HG03378 (cell line): Measurements from ENCODE around the gene RFT1.

Experiments used
- ATAC-seq: cut with Tn5 transposase; IDR thresholded peaks from one replicate; pipeline ENCODE4 v1.9.1; 2021; ENCODE audit warnings: mild to moderate bottlenecking, moderate library complexity; ENCODE audit not compliant: unreplicated experiment

The RFT1 gene

GRCh38 chr3:53150247-53151085, 20.2 kb upstream of the RFT1 start:
- ATAC-seq = no peak

GRCh38 chr3:53149699-53150098, 19.5 kb upstream of the RFT1 start:
- no peak for ATAC-seq

GRCh38 chr3:53149006-53149690, 18.9 kb upstream of the RFT1 start:
- ATAC-seq = no peak

DNA sequence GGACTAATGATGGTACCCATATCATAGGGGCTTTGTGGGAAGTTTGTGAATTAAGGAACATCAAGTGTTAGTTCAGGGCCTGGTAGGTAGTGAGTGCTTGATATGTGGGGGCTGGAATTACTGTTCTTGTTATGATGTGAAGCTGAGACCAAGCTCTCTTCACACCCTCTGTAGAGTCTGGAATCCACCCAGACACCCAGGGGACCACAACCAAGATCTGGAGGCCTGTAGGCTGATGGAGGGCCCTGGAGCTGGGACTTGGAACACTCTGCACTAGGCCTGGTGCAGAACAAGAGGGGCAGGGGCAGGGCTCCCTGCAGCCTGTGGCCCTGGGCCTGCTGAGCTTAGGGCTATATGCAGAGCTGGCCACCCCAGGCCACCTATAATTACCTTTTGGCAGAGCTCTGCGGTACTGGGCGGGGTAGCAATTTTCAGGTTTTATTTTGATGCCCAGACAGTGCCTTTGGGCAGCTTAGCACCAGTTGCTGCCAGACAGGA, 17.7 kb upstream of the RFT1 start:
- ATAC-seq = no peak

DNA sequence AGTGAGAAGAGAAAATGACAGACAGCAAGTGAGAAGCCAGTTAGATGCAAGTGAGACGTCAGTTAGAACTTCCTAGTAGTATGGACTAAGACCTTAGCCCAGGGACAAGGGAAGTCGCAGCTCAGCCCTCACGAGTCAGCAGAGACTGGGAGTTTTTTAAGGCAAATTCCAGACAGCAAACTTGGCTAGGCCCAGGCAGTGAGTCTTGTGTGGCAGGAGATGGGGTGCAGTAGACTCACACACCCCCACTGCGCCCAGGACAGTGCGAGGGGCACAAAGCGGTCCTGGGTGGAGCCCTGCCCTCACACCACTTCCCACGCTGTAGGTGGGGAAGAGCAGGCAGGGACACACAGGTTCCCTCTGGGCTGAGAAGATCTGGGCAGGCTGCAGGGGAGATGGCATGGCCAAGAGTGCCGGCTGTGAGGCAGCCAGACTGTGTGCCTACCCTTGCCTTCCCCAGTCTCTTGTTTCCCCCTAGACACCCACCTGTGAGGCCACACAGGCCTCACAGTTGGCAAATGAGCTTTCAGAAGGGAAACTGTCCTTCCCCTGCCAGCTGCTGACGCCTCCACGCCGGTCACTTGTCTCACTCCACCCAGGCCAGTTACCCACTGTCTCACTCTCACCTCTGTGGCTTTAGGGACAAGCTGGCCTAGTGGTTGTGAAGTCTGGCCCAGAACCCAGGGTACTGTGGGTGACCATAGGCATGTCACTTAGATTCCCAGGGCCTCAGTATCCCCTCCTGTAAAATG, 17.1 kb upstream of the RFT1 start:
- no peak for ATAC-seq

- ATAC-seq = no peak
These were observed 16.2 kb upstream of the RFT1 start for GRCh38 chr3:53146319-53146891.

GRCh38 chr3:53145713-53146080, 15.5 kb upstream of the RFT1 start:
- ATAC-seq = no peak

DNA sequence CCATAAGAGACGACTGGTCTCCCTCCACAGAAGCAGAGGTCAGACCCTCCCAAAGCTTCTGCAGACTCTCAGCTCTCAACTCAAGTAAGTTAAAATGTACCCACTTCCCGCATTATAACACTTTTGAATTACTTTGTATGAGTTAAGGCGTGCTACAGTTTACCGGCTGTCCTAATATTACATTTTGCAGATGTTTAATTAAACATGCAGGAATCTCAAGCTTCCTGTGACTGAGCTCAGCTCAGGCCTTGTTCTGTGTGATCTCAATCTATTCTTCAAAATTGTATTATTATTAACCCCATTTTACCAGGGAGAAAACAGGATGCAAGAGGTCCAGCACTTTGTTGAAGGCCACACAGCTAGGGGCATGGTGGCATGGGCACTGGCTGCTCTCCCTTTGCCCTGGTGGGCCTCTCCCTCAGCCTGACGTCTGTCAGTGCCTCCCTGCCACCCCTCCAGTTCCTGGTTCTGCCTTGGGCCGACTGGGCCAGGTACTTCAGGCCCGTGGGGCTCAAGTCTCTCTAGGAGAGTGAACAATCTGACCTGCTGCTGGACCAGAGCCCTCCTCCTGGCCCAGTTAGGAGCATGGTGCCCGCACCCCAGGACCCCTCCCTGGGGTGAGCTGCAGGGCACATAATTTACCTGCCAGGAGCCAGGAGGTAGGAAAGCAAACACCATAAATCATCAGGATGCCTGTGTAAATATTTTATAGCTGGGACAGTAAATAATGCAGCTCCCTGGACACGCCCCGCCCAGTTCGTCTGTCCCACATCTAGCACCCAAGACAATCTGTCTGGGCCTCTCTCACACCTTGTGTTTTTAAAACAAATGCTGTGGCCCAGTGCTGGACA, 14.9 kb upstream of the RFT1 start:
- ATAC-seq = no peak

GRCh38 chr3:53144446-53144845, 14.2 kb upstream of the RFT1 start:
- no peak for ATAC-seq

- no peak for ATAC-seq
These were observed 12.8 kb upstream of the RFT1 start for GRCh38 chr3:53142986-53143385.

DNA sequence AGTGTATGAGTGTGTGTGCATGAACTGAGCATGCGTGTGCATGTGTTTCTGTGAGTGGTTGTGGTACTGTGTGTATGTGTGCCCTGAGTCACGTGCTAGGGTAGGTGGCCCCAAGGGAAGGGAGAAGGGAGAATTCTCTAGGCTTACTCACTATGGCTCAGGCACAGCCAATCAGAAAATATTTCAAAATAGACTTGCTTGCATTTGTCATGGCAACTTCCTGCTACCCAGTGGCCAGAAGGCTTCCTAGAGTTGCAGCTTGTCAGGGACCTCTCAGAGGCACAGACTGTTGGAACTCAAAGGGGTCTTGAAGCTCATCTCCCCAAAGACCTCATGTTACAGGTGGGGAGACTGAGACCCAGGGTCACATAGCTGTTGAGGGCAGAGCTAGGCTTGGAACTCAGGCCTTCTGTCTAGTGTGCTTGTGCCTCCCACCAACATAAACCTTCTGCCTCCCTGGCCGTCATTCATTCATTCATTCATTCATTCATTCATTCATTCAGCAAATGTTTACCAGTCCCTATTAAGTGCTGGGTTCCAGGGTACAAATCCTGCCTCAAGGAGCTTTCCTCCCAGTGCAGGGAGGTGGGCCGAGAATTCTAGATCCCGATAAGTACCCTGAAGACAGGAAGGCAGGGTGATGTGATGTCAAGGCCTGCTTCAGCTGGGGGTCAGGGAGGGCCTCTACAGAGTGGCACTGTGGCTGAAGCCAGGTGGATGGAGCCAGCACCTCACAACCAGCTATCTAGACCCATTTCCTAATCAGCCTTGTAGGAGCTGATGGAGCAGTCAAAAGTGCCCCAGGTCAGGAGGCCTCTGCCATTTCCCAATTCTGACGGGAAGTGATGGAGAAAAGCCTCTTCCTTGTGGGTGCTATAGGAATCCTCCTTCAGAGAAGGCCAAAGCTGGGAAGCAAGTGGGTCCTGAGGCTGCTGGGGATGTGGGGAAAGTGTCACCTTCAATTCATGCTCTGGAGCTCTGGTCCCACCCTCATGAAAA, 10.9 kb upstream of the RFT1 start:
- no peak for ATAC-seq

- no peak for ATAC-seq
These were observed 9.9 kb upstream of the RFT1 start for GRCh38 chr3:53139906-53140846.

DNA sequence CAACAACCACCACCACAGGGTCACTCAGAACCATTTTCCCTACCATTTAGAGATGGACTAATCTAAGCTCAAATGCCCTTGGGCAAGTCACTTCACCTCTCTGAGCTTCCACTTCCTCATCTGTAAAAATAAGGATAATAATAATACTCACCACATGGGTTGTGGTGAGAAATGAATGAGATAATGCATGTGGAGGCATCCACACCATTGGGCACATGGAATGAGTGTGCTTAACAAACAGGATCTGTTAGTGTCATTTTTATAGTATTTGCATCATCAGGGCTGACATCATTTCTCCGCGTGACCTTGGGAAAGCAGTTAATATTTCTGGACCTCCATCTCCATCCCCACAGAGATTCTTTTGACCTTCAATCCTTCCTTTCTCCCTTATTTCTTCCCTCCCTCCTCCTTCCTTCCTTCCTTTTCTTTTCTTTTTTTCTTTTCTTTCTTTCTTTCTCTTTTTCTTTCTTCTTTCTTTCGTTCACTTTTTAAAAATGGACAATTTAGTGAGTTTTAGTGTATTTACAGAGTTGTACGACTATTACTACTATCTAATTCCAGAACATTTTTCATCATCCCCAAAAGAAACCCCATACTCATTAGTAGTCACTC, 7.7 kb upstream of the RFT1 start:
- ATAC-seq = no peak

GRCh38 chr3:53137221-53137620, 7.0 kb upstream of the RFT1 start:
- ATAC-seq = no peak

DNA sequence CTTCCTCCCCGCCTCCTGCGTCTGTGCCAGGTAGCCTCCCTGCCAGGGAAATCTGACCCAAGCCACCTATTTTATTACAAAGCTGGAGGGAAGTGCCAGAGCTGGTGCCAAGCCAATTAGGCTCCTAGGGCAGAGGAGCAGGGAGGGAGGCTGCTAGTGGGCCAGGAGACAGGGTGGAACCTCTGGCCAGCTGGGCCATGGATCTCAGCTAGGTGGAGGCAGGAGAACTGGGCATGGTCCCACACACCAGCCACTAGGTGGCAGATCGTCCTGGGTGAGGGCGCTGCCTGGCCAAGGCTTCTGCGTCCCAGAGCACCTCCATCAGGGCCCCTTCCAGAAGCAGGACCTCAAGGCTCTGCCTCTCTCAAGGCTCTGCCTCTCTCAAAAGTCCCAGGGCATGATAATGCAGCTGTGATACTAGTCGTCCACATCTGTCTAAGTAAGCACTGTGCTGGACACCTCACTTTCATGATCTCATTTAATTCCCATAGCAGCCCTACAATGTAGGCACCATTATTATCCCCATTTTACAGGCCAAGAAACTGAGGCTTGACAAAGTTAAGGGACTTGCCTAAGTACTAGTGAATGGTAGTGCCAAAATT, 4.5 kb upstream of the RFT1 start:
- peak; percentile 48 for ATAC-seq

- no peak for ATAC-seq
These were observed 2.1 kb upstream of the RFT1 start for GRCh38 chr3:53132347-53132746.

- no peak for ATAC-seq
These were observed 861 bp upstream of the RFT1 start for GRCh38 chr3:53131096-53131495.
